Ascending aorta (tissue), 2 donors: Measurements from ENCODE around the gene LRRC36. TPM values are rescaled to one million over a fixed set of nuclear protein-coding genes. Genes with fewer than 3 reads are reported as not detected.

ENCODE experiments used
- DNase-seq, 2 donors: peaks; one replicate each; pipeline ENCODE4 v3.0.0-alpha.2; 2019; ENCODE audit warnings: low spot score in 2 of 2
- H3K27ac ChIP-seq, 2 donors: fragments of 200-600 bp; sonication (generic); one replicate each; pipeline ENCODE4 v1.5.1; 2016 to 2017; ENCODE audit warnings: mild to moderate bottlenecking in 1 of 2
- H3K27me3 ChIP-seq: fragments of 200-600 bp; sonication (generic); one replicate; pipeline ENCODE4 v1.5.1; 2017
- H3K36me3 ChIP-seq, 2 donors: fragments of 200-600 bp; sonication (generic); one replicate each; pipeline ENCODE4 v1.5.1; 2016
- H3K4me1 ChIP-seq, 2 donors: fragments of 200-600 bp; sonication (generic); one replicate each; pipeline ENCODE4 v1.5.1; 2016 to 2017; ENCODE audit warnings: mild to moderate bottlenecking in 1 of 2
- H3K4me3 ChIP-seq, 2 donors: fragments of 200-600 bp; sonication (generic); one replicate each; pipeline ENCODE4 v1.5.1; 2016 to 2017; ENCODE audit warnings: mild to moderate bottlenecking in 1 of 2
- H3K9me3 ChIP-seq, 2 donors: fragments of 200-600 bp; sonication (generic); one replicate each; pipeline ENCODE4 v1.5.1; 2016
- intact Hi-C: fragments of 100-400 bp; cut with DNase I; formaldehyde crosslinking; loops from one replicate; pipeline ENCODE4 v1.15.1; 2023
- total RNA-seq: library from RNA; depleted of rRNA; stranded (reverse); fragments of >200 nt; gene quantifications from one replicate; pipeline ENCODE4 v1.1.0, GENCODE V29; 2016
- TF ChIP-seq, protein P1 (sequence below), 3 experiments: fragments of 200-600 bp in 2 of 3; fragments of 450-650 bp in 1 of 3; sonication (generic) in 2 of 3; IDR thresholded peaks; one replicate each; pipeline ENCODE4 v1.5.1; 2016 to 2019; ENCODE audit warnings: antibody characterized with exemption in 3 of 3, mild to moderate bottlenecking in 1 of 3, moderate library complexity in 1 of 3

Gene LRRC36
- total RNA-seq, 1 donor from 2014 or later, result not detected

DNA sequence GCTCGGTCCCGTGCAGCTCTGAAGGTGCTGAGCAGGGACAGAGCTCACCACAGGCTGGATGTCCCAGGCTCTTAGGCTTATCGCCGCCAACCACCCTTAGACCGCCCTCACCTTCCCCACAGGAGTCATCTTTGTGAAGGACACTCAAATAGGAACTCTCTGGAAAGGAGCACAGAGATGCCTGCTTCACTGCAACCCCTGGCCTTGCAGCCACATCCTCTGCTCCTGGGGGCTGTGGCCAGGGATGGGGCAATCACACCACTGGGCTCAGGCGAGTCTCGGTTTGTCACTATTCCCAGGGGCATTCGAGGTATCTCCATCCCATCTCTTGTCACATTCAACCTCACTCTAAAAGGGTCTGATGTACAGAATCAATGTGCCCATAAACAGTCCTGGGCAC is 78.7 kb downstream of the LRRC36 start:
- H3K4me3 ChIP-seq, result no peak overlapping the region
- peak overlapping the region in 1 of 2 donors; percentile 4 for H3K27ac ChIP-seq
- H3K9me3 ChIP-seq, result no peaks in the 10 kb centered on the region
- H3K36me3 ChIP-seq, result no peaks in the 10 kb centered on the region
- TF ChIP-seq, protein P1, sequence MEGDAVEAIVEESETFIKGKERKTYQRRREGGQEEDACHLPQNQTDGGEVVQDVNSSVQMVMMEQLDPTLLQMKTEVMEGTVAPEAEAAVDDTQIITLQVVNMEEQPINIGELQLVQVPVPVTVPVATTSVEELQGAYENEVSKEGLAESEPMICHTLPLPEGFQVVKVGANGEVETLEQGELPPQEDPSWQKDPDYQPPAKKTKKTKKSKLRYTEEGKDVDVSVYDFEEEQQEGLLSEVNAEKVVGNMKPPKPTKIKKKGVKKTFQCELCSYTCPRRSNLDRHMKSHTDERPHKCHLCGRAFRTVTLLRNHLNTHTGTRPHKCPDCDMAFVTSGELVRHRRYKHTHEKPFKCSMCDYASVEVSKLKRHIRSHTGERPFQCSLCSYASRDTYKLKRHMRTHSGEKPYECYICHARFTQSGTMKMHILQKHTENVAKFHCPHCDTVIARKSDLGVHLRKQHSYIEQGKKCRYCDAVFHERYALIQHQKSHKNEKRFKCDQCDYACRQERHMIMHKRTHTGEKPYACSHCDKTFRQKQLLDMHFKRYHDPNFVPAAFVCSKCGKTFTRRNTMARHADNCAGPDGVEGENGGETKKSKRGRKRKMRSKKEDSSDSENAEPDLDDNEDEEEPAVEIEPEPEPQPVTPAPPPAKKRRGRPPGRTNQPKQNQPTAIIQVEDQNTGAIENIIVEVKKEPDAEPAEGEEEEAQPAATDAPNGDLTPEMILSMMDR (IDR thresholded peaks at IDR 0.05), result no peak
- H3K27me3 ChIP-seq, result no peaks in the 10 kb centered on the region
- intact Hi-C loops, result no loop called here
- H3K4me1 ChIP-seq, result no peaks in the 10 kb centered on the region
- DNase-seq, result no peak

DNA sequence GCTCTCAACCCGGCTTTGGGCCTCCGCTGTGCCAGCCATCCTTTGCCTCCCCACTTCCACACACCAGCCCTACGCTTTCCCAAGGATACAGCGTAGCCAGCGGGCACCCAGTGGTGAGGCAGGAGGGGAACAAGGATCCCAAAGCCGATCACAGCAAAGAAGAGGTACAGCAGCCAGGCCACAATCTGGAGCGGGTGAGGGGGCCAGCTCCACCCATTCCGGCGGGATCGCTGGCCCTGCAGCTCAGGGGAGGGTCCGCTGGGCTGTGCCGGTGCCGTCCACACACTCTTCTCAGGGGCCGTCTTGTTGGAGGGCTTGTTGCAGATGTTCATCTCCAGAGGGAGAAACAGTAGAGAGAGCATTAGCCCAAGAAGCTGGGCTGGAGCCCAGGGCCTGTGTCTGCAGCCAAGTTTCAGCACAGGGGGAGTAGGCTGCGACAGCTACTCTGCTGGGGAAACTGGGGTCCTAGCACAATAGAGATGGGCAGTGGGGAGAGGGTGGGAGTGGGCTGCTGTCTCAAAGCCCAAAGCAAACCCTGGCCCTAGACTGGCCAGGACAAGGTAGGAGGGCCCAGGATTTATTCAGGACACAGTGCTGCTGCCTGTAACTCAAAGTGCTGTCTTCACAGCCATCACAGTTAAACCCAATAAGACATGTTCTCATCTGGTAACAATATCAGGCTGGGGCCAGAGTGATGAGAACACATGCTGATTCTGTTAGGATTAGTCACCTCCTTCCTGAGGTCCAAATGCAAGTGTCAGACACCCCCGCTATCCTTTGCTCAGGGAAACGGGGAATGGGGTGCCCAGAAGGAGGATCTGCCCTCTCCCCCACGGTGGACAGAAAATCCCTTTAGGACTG is 79.7 kb downstream of the LRRC36 start:
- TF ChIP-seq, protein P1 (IDR thresholded peaks at IDR 0.05), result no peak
- Histone ChIP-seq H3K36me3 (no peaks in the 10 kb centered on the region), H3K9me3 (no peaks in the 10 kb centered on the region), H3K27me3 (no peaks in the 10 kb centered on the region), H3K4me1 (no peaks in the 10 kb centered on the region), H3K27ac (peak overlapping the region; percentile 10 to 57), H3K4me3 (no peak overlapping the region)
- no peak for DNase-seq
- intact Hi-C loops, result no loop called here

DNA sequence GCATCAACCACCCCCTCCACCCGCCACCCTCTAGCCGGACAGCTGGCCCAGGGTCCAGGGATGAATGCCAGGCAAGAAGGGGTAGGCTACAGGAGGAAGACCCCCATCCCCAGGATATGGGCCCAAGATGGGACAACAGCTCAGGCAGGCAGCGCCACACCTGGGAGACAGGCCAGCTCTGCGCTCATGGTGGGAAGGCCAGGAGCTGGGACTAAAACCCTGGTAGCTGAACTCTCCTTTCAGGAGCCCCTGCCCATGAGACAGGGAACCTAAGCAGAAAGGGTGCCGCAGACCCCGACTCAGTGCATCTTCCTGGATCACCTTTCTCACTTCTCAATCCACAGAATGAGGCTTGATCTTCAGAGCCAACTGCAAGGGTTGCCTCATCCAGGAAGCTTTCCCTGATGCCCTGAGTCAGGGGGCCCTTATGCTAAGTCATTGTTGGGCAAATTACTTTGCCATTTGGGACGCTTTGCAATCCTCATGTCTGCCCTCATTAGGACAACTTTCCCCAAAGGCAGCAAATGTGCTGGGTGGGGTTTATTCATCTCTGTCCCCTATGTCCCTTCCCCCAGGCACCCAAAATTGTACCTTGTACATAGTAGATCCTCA is 80.7 kb downstream of the LRRC36 start:
- Histone ChIP-seq H3K27me3 (no peaks in the 10 kb centered on the region), H3K27ac (peak overlapping the region; percentile 10 to 65), H3K4me1 (no peaks in the 10 kb centered on the region), H3K36me3 (no peaks in the 10 kb centered on the region), H3K4me3 (no peak overlapping the region), H3K9me3 (no peaks in the 10 kb centered on the region)
- intact Hi-C loops, result no loop called here
- TF ChIP-seq, protein P1 (IDR thresholded peaks at IDR 0.05), result no peak
- DNase-seq, result no peak

DNA sequence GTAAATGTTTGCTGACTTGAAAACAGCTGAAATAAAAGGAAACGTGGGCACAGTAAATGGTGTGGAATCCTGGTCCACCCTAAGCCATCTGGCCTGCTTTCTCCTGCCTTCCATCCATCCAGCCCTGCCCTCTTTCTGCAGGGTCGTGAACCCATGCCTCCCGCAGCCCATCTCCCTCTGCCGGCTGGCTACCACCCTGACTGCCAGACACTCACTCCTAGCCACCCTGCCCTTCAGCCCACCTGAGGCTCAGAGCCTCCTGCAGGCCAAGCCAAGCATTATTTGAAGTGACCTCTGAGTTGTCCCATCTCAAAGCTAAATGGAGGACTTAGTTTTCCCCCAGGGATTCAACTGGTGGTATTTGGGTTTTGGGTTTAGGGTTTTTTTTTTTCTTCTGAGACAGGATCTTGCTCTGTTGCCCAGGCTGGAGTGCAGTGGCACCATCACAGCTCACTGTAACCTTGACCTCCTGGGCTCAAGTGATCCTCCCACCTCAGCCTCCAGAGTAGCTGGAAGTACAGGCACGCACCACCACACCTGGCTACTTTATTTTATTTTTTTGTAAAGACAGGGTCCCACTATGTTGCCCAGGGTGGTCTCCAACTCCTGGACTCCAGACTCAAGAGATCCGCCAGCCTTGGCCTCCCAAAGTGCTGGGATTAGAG is 81.3 kb downstream of the LRRC36 start:
- TF ChIP-seq, protein P1 (IDR thresholded peaks at IDR 0.05), result no peak
- Histone ChIP-seq H3K36me3 (no peaks in the 10 kb centered on the region), H3K9me3 (no peaks in the 10 kb centered on the region), H3K27me3 (no peaks in the 10 kb centered on the region), H3K4me1 (no peaks in the 10 kb centered on the region), H3K27ac (no peak overlapping the region), H3K4me3 (no peak overlapping the region)
- DNase-seq, result no peak
- intact Hi-C loops, result no loop called here

DNA sequence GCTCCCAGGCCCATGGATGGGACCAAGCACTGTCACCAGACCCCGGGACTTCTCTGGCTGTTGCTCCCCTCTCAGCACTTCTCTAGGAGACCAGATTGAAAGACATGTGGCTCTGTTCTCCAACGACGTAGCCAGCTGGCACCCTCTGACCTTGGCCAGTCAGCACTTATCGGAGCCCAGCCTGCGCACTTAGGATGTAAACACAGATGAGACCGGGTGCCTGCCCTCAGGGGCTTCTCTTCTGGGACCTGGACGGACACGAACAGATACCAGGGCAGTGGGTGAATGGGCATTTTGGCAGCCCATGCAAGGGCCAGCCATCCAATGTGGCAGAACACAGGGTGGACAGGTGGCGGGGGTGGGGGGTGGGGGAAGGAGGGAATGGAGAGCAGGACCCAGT is 83.0 kb downstream of the LRRC36 start:
- DNase-seq, result no peak
- intact Hi-C loops, result no loop called here
- no peaks in the 10 kb centered on the region for H3K9me3 ChIP-seq
- no peak overlapping the region for H3K4me3 ChIP-seq
- no peaks in the 10 kb centered on the region for H3K36me3 ChIP-seq
- no peaks in the 10 kb centered on the region for H3K27me3 ChIP-seq
- no peak overlapping the region for H3K27ac ChIP-seq
- TF ChIP-seq, protein P1 (IDR thresholded peaks at IDR 0.05), result no peak
- H3K4me1 ChIP-seq, result no peaks in the 10 kb centered on the region
